ENCODE data around the gene WDR70.
"Not testable (repeated sequence)": the region's sequence is repeated elsewhere in the genome, so short reads cannot be mapped to it uniquely, and the experiment has no call there.

Gene WDR70

DNA sequence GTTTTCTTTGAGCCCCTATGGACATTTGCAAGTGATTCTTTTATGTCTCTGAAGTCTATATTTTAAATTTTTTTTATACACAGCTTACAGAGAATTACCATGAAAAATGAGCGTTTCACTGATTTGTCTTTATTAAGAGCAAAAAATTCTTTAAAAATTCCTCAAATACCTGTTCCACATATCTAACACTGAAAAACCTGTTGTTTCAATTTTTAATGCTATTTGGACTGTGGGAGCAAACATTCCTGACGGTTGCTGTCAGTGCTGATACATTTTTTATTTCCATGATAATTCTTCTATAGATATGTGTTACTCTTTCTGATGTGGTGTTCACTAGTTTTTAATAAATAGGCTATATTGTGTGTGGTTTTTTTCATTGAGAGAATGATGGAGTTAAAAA is 261.0 kb downstream of the WDR70 start:
- no peak for DNase-seq (ENCODE audit: low read depth)

DNA sequence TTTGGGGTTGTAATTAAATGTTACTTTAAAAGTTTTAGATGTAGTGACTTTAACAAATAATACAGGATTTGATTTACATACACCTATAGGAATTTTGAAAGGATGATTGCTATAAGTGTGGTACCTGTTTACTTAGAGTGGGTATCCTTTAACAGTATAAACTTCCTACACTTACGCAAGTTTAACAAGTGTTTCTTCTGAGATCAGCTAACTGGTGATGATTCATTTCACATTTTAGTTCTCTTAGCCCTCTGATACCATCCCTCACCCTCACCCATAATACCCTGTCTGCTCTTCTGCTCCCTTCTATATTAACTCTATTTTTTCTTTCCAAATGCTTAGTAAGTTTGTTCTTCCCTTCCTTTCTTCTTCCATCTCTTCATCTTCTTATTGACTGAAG is 262.8 kb downstream of the WDR70 start:
- no peak for DNase-seq (ENCODE audit: low read depth)

DNA sequence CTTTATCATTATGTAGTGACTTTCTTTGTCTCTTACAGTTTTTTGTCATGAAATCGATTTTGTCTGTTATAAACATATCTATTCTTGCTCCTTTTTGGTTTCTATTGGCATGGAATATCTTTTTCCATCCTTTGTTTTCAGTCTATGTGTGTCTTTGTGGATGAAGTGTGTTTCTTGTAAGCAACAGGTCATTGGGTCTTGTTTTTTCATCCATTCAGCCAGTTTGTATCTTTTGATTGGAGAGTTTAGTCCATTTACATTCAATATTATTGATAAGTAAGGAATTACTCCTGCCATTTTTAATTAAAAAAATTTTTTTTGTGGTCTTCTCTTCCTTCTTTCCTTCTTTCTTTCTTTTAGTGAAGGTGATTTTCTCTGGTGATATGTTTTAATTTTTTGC is 266.6 kb downstream of the WDR70 start:
- no peak for DNase-seq (ENCODE audit: low read depth)

DNA sequence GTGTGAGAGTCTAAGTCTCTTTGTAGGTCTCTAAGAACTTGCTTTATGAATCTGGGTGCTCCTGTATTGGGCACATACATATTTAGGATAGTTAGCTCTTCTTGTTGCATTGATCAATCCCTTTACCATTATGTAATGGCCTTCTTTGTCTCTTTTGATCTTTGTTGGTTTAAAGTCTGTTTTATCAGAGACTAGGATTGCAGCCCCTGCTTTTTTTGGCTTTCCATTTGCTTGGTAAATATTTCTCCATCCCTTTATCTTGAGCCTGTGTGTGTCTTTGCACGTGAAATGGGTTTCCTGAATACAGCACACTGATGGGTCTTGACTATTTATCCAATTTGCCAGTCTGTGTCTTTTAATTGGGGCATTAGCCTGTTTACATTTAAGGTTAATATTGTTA is 275.4 kb downstream of the WDR70 start:
- DNase-seq (ENCODE audit: low read depth) = not testable (repeated sequence)

DNA sequence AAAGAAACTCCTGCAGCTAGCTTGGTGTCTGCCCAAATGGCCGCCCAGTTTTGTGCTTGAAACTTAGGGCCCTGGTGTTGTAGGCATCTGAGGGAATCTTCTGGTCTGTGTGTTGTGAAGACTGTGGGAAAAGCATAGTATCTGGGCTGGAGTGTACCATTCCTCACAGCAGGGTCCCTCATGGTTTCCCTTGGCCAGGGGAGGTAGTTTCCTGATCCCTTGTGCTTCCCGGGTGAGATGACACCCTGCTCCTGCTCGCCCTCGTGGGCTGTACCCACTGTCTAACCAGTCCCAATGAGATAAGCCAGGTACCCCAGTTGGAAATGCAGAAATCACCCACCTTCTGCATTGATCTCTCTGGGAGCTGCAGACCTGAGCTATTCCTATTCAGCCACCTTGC is 277.9 kb downstream of the WDR70 start:
- no peak for DNase-seq (ENCODE audit: low read depth)

DNA sequence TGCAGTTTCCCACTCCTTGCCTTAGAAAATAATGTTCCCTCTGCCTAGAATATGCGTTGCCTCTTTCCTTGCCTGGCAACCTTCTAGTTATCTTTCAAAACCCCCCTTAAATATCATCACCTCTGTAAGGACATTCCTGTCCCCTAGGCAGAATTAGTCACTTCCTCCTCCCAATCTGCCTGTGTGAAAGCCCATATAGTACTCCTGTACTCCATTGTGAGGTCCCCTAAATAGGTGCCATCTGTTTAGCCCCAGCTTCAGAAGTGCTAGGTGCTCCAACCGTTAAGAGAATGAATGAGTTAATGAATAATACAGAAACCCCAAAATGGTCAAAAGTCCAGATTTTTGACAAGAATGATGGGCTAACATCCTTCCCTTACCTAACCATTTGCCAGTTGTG is 279.3 kb downstream of the WDR70 start:
- no peak for DNase-seq (ENCODE audit: low read depth)

DNA sequence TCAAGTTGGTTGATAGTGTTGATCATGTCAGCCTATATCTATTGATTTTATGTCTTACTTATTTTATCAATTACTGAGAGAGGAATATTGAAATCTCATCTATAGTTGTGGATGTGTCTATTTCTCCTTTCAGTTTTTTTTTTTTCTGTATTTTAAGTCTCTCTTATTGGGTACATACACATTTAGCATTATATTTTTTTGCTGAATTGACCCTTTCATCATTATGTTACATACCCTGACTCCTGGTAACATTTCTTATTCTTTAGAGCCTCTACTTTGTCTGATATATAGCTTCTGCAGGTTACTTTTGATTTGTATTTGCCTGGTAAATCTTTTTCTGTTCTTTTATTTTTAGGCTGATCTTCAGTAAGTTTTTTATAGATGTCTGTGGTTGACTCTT is 281.2 kb downstream of the WDR70 start:
- DNase-seq (ENCODE audit: low read depth) = no peak

DNA sequence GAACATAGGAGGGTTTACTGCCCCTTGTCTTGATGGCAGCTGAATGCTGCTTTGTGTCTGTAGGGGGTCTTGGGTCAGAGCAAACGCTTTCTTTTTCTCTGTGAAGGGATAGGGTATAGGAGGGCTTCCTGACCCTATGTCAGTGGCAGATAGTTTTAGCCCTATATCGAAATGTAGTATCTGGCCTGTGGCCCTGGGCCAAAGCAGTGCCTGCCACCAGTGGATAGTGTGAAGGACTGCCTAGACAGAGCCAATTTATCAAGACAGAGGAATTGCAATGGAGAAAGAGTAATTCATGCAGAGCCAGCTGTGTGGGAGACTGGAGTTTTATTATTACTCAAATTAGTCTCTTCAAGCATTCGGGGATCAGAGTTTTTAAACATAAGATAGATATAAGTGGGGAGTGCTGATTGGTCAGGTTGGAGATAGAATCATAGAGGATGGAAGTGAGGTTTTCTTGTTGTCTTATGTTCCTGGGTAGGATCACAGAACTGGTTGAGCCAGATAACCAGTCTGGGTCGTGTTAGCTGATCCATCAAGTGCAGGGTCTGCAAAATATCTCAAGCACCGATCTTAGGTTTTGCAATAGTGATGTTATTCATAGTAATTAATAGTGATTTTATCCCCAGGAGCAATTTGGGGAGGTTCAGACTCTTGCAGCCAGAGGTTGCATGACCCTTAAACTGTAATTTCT is 282.3 kb downstream of the WDR70 start:
- DNase-seq (ENCODE audit: low read depth) = no peak

DNA sequence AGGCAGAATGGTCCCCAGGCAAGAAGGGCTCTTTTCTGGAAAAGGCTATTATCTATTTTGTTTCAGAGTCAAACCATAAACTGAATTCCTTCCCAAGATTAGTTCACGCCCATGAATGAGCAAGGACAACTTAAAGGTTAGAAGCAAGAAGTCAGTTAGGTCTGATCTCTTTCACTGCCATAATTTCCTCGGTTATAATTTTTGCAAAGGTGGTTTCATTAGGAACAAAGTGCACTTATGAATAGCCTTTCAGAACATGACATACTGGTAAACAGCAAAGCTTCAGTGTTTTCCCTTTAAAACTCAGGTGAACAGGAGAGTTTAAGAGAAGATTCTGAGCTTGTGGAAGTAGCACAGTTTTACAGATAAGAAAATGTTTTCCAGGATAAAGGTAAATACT is 282.8 kb downstream of the WDR70 start:
- DNase-seq (ENCODE audit: low read depth) = no peak

DNA sequence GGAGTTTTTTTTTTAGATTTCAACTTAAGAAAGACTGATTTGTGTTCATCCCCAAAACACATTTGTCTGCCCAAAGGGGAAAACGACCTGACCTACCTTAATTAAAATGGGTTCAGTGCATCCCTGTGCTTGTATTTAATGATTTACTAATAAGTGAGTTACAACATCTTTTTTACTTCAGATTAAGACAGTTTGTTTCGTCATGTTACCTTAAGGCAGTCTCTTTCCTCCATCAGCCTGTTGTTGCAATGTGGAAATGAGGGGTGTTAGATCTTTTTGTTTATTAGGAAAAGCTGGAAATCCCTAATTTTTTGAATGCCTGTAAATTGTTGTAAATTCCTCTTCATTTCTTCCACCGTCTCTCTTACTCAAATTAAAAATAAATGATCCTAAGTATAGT is 283.2 kb downstream of the WDR70 start:
- DNase-seq (ENCODE audit: low read depth) = no peak

DNA sequence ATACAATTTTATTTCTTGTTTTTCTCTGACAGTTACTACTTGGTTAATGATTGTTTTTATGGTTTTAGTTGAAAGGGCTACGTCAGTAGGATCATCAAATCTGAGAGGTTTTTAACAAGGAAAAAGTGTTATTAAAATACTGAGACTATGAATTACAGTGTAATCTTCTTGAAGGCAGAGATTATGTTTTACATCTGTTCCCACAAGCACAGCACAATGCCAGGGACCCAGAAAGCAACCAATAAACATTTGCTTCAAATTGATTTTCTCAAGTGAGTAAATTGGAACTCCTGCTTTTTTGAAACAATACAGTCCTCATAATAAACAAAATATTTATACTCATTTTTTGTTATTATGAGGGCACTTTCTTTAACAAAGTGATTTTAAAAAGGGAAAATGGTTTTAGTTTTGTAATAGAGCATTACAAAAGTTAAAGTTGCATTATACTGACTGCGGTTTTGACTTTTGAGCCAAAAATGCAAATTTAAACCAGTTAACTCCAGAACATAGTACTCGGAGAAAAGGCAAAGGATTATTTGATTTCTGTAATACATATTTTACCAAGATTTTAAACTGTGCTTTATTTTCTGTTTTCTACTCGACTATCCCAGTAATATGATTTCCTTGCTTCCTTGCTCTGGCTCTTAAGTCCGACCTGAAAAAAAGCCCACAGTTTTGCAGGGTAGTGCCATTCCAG is 283.8 kb downstream of the WDR70 start:
- DNase-seq (ENCODE audit: low read depth) = no peak

DNA sequence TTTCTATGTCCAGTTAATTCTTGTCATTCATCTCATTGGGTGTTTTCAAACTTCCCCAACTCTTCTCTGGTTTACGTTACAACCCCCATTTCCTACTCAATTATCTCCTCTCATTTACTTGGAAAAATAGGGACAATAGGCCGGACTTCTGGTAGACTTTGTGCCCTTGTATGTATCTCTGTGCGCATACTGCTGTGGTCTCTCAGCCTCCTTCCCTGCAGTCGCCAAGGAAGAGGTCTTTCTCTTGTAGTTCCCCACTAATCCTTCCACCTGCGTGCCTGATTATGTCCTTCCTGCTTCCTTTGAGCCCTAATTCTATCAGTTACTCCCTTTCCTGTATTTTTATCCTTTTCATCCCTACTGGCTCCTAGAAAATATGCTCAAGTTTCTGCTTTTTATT is 284.4 kb downstream of the WDR70 start:
- no peak for DNase-seq (ENCODE audit: low read depth)

DNA sequence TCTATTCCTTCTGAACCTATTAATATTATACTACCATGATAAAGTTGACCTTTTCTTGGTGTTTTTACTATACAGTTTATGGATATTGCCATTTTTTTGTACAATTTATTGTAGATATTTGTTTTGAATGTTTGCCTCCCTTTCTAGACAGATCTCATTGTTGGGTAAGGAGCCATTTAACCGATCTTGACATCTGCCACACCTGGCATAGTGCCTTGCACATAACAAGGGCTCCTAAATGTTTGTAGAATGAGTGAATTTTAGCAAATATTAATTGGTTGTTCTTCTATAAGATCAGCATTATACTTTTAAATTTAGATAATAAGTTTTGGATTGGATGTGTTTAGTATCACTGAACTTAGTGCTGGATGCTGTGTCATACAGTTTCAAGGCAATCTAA is 285.4 kb downstream of the WDR70 start:
- no peak for DNase-seq (ENCODE audit: low read depth)

DNA sequence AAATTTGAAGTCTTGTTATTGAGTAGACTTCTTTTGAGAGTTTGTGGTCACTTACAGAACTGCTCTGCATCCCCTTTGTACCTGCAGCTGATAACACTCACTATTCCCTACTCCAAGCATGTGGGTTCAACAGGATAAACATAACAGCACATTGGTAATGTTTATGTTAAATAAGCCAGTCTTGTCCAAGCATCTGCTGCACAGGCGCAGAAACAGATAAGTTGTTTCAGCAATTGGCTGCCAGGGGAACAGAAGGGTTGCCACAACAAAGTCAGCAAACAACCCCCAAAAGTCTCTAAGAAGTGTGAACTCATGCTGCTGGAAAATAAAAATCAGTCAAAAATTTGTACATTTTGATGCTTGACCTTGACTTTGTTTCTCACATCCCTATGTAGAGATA is 286.2 kb downstream of the WDR70 start:
- DNase-seq (ENCODE audit: low read depth) = no peak

DNA sequence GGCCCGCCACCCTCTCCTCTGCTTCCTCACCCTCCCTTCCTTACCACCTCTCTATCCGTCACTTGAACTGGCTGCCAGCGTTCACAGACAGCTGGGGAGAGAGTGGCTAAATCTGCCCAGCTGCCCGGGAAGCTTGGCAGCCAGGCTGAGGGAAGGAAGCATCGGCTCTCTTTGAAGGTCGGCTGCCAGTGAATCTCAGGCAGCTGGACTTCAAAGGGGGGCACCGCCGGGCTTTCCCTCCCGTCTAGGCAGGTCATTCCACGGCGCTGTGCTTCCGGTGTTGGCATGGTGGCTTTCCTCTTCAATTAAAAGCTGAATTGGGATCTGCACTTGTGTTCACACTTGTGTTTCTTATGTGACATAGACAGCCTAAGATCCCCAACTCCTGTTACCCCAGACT is 286.8 kb downstream of the WDR70 start:
- no peak for DNase-seq (ENCODE audit: low read depth)

DNA sequence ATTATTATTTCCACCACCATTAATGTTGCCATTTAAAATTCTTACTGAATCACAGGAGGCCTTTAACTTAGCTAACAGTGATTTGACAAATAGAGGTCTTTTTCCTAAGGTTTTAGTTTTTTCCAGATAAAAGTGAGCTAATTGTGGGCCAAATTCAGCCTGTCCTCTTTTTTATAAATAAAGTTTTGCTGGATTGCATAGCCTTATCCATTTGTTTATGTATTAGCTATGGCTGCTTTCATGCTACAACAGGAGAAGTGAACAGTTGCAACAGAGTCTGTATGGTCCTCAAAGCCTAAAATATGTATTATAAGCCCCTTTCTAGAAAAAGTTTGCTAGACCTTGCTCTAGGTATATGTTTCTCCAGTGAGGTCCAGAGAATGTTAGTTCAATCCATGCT is 288.3 kb downstream of the WDR70 start:
- no peak for DNase-seq (ENCODE audit: low read depth)

DNA sequence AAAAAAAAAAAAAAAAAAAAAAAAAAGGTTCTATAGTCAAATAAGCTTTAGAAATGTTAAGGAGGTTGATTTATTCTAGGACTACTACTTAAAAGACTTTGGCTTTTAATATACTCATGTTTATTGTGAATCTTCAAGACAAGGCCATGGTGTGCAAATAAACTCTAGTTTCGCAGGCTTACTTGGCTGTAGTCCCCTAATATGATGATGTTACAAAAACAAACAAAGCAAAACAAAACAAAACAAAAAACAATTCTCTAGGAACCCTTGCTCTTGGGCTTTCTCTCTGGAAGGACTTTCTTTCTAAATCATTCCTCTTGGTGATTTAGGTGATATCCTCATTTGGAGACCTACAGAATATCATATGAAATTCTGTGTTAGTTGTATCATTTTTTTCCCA is 288.7 kb downstream of the WDR70 start:
- DNase-seq (ENCODE audit: low read depth) = no peak

DNA sequence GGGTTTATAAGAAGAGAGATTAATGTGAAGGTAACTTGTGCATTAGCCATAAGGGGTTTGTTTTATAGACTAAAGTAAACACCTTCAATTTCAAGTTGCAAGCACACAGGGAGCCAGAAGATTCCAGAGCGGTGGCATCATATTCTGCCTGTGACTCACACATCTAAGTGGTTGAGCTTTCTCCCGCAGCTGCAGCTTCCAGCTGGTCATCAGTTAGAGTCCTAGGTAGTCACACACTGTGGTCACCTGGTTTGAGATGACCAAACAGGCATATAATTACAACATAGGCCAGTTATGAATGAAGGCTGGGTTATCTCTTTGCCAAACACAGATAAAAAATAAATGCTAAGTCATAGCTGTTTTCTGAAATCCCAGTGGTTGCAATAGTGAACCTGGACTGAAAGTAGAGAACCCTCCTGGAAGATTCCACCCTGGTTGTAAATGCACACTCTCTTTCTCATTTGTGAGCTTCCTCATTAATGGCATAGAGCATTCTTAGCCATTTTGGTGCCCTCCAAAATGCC is 289.5 kb downstream of the WDR70 start:
- DNase-seq (ENCODE audit: low read depth) = no peak

DNA sequence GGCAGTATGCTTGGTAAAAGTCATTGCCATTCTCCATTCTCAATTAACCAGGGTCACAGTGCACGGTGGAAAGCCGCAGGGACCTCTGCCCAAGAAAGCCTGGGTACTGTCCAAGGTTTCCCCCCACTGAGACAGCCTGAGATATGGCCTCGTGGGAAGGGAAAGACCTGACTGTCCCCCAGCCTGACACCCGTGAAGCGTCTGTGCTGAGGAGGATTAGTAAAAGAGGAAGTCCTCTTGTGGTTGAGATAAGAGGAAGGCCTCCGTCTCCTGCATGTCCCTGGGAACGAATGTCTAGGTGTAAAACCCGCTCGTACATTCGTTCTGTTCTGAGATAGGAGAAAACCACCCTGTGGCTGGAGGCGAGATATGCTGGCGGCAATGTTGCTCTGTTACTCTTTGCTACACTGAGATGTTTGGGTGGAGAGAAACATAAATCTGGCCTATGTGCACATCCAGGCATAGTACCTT is 293.0 kb downstream of the WDR70 start:
- not testable (repeated sequence) for DNase-seq (ENCODE audit: low read depth)

DNA sequence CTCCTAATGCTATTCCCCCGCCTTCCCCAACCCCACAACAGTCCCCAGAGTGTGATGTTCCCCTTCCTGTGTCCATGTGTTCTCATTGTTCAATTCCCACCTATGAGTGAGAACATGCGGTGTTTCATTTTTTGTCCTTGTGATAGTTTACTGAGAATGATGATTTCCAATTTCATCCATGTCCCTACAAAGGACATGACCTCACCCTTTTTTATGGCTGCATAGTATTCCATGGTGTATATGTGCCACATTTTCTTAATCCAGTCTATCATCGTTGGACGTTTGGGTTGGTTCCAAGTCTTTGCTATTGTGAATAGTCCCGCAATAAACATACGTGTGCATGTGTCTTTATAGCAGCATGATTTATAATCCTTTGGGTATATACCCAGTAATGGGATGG is 295.2 kb downstream of the WDR70 start:
- not testable (repeated sequence) for DNase-seq (ENCODE audit: low read depth)

DNA sequence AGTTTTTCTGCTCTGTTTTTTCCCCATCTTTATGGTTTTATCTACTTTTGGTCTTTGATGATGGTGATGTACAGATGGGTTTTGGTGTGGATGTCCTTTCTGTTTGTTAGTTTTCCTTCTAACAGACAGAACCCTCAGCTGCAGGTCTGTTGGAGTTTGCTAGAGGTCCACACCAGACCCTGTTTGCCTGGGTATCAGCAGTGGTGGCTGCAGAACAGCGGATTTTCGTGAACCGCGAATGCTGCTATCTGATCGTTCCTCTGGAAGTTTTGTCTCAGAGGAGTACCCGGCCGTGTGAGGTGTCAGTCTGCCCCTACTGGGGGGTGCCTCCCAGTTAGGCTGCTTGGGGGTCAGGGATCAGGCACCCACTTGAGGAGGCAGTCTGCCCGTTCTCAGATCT is 300.2 kb downstream of the WDR70 start:
- not testable (repeated sequence) for DNase-seq (ENCODE audit: low read depth)

DNA sequence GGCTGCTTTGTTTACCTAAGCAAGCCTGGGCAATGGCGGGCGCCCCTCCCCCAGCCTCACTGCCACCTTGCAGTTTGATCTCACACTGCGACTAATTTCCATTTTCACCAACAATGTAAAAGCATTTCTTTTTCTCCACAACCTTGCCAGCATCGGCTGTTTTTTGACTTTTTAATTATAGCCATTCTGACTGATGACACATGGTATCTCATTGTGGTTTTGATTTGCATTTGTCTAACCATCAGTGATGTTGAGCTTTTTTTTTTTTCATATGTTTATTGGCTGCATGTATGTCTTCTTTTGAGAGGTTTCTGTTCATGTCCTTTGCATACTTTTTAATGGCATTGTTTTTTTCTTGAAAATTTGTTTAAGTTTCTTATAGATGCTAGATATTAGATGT is 300.8 kb downstream of the WDR70 start:
- not testable (repeated sequence) for DNase-seq (ENCODE audit: low read depth)

DNA sequence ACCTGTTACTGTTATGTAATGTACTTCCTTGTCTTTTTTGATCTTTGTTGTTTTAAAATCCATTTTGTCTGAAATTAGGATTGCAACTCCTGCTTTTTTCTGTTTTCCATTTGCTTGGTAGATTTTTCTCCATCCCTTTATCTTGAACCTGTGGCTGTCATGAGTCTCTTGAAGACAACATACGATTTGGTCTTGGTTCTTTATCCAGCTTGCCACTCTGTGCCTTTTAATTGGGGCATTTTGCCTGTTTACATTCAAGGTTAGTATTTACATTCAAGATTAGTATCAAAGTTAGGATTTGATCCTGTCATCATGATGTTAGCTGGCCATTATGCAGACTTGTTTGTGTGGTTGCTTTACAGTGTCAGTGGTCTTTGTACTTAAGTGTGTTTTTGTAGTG is 304.0 kb downstream of the WDR70 start:
- DNase-seq (ENCODE audit: low read depth) = no peak

DNA sequence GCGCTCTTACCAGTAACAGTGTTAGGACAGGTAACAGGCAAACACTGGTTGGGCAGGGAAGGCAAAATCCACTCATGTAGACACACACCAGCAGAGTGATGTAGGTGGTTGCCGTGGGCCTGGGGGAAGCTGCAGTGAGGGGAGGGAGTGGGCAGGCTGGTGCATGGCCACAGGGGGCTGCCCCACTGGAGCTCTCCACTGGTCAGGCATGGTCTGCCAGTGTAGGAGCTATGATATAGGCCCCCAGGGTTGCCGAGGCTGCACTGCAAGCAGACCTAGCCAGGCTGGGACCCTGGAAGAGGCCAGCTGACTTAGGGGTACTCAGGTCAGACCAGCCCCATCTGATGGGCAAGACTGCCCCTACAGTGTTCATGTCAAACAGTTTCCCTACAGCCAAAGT is 306.1 kb downstream of the WDR70 start:
- no peak for DNase-seq (ENCODE audit: low read depth)

All from stimulated activated CD8-positive, alpha-beta memory T cell treated with anti-CD3 and anti-CD28 coated beads, Interleukin-7, amount 100 ng/mL, for 24 hours (primary cell).